ENCODE results near the gene PPP2R2C. TPM values are rescaled to one million over a fixed set of nuclear protein-coding genes. Genes with fewer than 3 reads are reported as not detected.

Gene PPP2R2C
- total RNA-seq, 1 experiment from 2014 or later, result not detected

- POLR2A ChIA-PET (ENCODE audit: low non-redundant PET), result no interaction called here
- no TSS peak for BruUV-seq (replicated peaks)
- H3K9me3 ChIP-seq (ENCODE audit: low read depth, low read length, poor library complexity, severe bottlenecking), result no peaks in the 10 kb centered on the region
- no peak for DNase-seq (ENCODE audit: low spot score)
- no peaks in the 10 kb centered on the region for H3K4me1 ChIP-seq (ENCODE audit: insufficient read depth, low read length, poor library complexity, severe bottlenecking)
- intact Hi-C loops (cut with micrococcal nuclease; ENCODE audit: unreplicated experiment), result no loop called here
- H3K36me3 ChIP-seq (ENCODE audit: insufficient read depth, low read length, poor library complexity, severe bottlenecking), result no peaks in the 10 kb centered on the region
- TF ChIP-seq, protein P1, sequence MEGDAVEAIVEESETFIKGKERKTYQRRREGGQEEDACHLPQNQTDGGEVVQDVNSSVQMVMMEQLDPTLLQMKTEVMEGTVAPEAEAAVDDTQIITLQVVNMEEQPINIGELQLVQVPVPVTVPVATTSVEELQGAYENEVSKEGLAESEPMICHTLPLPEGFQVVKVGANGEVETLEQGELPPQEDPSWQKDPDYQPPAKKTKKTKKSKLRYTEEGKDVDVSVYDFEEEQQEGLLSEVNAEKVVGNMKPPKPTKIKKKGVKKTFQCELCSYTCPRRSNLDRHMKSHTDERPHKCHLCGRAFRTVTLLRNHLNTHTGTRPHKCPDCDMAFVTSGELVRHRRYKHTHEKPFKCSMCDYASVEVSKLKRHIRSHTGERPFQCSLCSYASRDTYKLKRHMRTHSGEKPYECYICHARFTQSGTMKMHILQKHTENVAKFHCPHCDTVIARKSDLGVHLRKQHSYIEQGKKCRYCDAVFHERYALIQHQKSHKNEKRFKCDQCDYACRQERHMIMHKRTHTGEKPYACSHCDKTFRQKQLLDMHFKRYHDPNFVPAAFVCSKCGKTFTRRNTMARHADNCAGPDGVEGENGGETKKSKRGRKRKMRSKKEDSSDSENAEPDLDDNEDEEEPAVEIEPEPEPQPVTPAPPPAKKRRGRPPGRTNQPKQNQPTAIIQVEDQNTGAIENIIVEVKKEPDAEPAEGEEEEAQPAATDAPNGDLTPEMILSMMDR (conservative IDR thresholded peaks at IDR 0.05; ENCODE audit: low read depth, low read length), result no peak
- TF ChIP-seq EZH2 (IDR thresholded peaks at IDR 0.05; ENCODE audit: borderline replicate concordance, low read depth, low read length, poor library complexity, severe bottlenecking), result no peak
- H3K27ac ChIP-seq (ENCODE audit: low read depth, low read length, poor library complexity, severe bottlenecking), result no peak overlapping the region
- H3K27me3 ChIP-seq (replicated peaks; ENCODE audit: insufficient read depth, low read depth, low read length, poor library complexity), result peaks cover 73% of the 10 kb centered on the region
- CTCF ChIA-PET, result no interaction called here
- no peak overlapping the region for H3K4me3 ChIP-seq (ENCODE audit: low read depth, low read length, poor library complexity, severe bottlenecking)
These were observed 105.8 kb downstream of the PPP2R2C start for GRCh38 chr4:6366581-6366980.

GRCh38 chr4:6365545-6366086 is 106.8 kb downstream of the PPP2R2C start:
- H3K27me3 ChIP-seq (replicated peaks; ENCODE audit: insufficient read depth, low read depth, low read length, poor library complexity), result peaks cover 71% of the 10 kb centered on the region
- CTCF ChIA-PET, result no interaction called here
- intact Hi-C loops (cut with micrococcal nuclease; ENCODE audit: unreplicated experiment), result no loop called here
- no peak overlapping the region for H3K27ac ChIP-seq (ENCODE audit: low read depth, low read length, poor library complexity, severe bottlenecking)
- no TSS peak for BruUV-seq (replicated peaks)
- H3K4me3 ChIP-seq (ENCODE audit: low read depth, low read length, poor library complexity, severe bottlenecking), result no peak overlapping the region
- no peaks in the 10 kb centered on the region for H3K36me3 ChIP-seq (ENCODE audit: insufficient read depth, low read length, poor library complexity, severe bottlenecking)
- H3K4me1 ChIP-seq (ENCODE audit: insufficient read depth, low read length, poor library complexity, severe bottlenecking), result no peaks in the 10 kb centered on the region
- no peaks in the 10 kb centered on the region for H3K9me3 ChIP-seq (ENCODE audit: low read depth, low read length, poor library complexity, severe bottlenecking)
- DNase-seq (ENCODE audit: low spot score), result no peak
- peak; percentile 44 for TF ChIP-seq EZH2 (IDR thresholded peaks at IDR 0.05; ENCODE audit: borderline replicate concordance, low read depth, low read length, poor library complexity, severe bottlenecking)
- TF ChIP-seq, protein P1 (conservative IDR thresholded peaks at IDR 0.05; ENCODE audit: low read depth, low read length), result no peak
- POLR2A ChIA-PET (ENCODE audit: low non-redundant PET), result no interaction called here

- Histone ChIP-seq H3K36me3 (ENCODE audit: insufficient read depth, low read length, poor library complexity, severe bottlenecking) (no peaks in the 10 kb centered on the region), H3K4me3 (ENCODE audit: low read depth, low read length, poor library complexity, severe bottlenecking) (no peak overlapping the region), H3K4me1 (ENCODE audit: insufficient read depth, low read length, poor library complexity, severe bottlenecking) (no peaks in the 10 kb centered on the region), H3K9me3 (ENCODE audit: low read depth, low read length, poor library complexity, severe bottlenecking) (no peaks in the 10 kb centered on the region), H3K27me3 (replicated peaks; ENCODE audit: insufficient read depth, low read depth, low read length, poor library complexity) (peaks cover 65% of the 10 kb centered on the region), H3K27ac (ENCODE audit: low read depth, low read length, poor library complexity, severe bottlenecking) (no peak overlapping the region)
- TF ChIP-seq EZH2 (IDR thresholded peaks at IDR 0.05; ENCODE audit: borderline replicate concordance, low read depth, low read length, poor library complexity, severe bottlenecking), result no peak
- TF ChIP-seq, protein P1 (conservative IDR thresholded peaks at IDR 0.05; ENCODE audit: low read depth, low read length), result no peak
- no peak for DNase-seq (ENCODE audit: low spot score)
- no TSS peak for BruUV-seq (replicated peaks)
- ChIA-PET CTCF (no interaction called here), POLR2A (ENCODE audit: low non-redundant PET) (interaction anchor here (0.6 kb wide), 1 partner anchor 276 kb away, joined by 7 read pairs; no protein-coding TSS in a partner anchor)
- intact Hi-C loops (cut with micrococcal nuclease; ENCODE audit: unreplicated experiment), result no loop called here
These were observed 107.8 kb downstream of the PPP2R2C start for GRCh38 chr4:6364581-6364980.
